Nephron progenitor cell (in vitro differentiated cells): ENCODE data around the gene MED28.

ENCODE experiments used
- DNase-seq: peaks from one replicate; pipeline ENCODE4 v3.0.0; 2021
- H3K27ac Mint-ChIP-seq: 2 replicates; pipeline ENCODE4 v1.8.0; 2021; ENCODE audit warnings: mild to moderate bottlenecking, moderate library complexity, mixed read lengths
- H3K27me3 Mint-ChIP-seq: 2 replicates; pipeline ENCODE4 v1.8.0; 2021; ENCODE audit warnings: mild to moderate bottlenecking, low read depth, mixed read lengths; ENCODE audit not compliant: poor library complexity
- H3K36me3 Mint-ChIP-seq: 2 replicates; pipeline ENCODE4 v1.8.0; 2021; ENCODE audit warnings: low read depth, mixed read lengths
- H3K4me1 Mint-ChIP-seq: 2 replicates; pipeline ENCODE4 v1.8.0; 2021; ENCODE audit warnings: mixed read lengths
- H3K4me3 Mint-ChIP-seq: 2 replicates; pipeline ENCODE4 v1.8.0; 2021; ENCODE audit warnings: mild to moderate bottlenecking, moderate library complexity, mixed read lengths
- H3K9me3 Mint-ChIP-seq: 2 replicates; pipeline ENCODE4 v1.8.0; 2021; ENCODE audit warnings: mild to moderate bottlenecking, moderate library complexity, mixed read lengths
- CTCF ChIP-seq: fragments of 200-600 bp; sonication (generic); IDR thresholded peaks from 2 replicates; pipeline ENCODE4 v1.5.0; 2021; ENCODE audit warnings: antibody characterized with exemption

The MED28 gene

DNA sequence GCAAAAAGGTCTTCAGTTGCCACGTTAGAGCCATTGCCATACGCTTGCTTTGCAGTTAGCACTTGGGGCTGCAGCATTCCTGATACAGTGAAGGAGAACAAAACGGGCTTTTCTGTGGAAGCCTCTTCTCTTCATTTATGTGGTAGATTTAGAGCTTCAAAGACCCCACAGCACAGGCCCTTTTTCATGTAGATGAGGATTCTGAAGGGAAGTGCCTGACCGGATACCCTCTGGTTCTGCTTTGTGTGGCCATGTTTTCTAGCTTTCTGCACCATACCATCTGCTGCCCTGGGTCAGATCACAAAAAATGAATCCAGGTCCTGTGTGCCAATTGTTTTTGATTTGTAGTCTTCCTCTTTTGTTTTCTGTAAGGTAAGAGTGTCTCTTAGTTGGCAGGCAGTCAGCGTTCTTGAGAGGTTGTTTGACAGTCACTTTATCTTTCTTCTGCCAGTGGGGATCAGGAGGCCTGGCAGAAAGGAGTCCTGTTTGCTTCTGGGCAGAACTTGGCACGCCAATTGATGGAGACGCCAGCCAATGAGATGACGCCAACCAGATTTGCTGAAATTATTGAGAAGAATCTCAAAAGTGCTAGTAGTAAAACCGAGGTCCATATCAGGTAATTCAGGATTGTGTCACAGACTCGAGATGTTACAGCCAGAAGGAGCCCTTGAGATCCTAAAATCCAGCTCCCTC, 29.8 kb upstream of the MED28 start:
- Mint-ChIP-seq H3K9me3 (no peaks in the 10 kb centered on the region), H3K4me1 (no peaks in the 10 kb centered on the region), H3K36me3 (peaks cover 44% of the 10 kb centered on the region), H3K27me3 (no peaks in the 10 kb centered on the region), H3K27ac (no peak overlapping the region), H3K4me3 (no peak overlapping the region)
- no peak for DNase-seq
- no peak for TF ChIP-seq CTCF

DNA sequence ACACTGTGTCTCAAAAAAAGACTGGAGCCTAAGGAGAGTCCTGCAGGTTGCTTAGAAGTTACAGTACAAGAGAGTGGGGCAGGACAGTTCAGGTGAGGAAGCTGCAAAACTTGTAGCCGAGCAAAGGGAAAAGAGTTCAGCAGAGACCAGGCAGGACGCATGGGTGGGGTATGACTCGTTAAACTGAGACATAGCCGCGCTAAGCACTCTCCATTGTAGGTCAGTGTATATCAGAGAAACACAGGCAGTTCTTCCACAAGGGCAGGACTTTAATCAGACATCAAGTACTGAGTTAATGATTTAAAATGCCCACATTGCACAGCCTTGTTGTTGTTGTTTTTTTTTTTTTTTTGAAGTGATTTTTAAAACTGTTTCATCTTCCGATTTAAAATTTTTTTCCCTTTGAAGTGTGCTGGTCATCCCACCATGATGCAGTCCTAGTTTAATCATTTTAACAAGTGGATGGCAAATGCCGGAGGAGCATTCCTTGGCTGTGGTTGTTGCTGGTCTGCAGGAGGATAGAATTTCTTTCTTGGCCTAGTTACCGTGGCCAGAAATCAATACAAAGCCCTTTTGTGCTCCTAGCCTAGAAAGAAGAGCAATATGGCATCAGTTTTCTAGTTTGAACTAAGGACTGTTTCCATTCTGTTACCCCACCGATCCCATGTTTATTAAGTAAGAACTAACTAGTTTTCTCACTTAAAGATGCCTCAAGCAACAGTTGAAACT, 27.2 kb upstream of the MED28 start:
- peak overlapping the region; percentile 23 for H3K27ac Mint-ChIP-seq
- peaks cover 61% of the 10 kb centered on the region for H3K36me3 Mint-ChIP-seq
- no peaks in the 10 kb centered on the region for H3K27me3 Mint-ChIP-seq
- H3K9me3 Mint-ChIP-seq: no peaks in the 10 kb centered on the region
- TF ChIP-seq CTCF: no peak
- H3K4me3 Mint-ChIP-seq: no peak overlapping the region
- no peak for DNase-seq
- H3K4me1 Mint-ChIP-seq: no peaks in the 10 kb centered on the region

GRCh38 chr4:17589355-17589754, 25.1 kb upstream of the MED28 start:
- no peaks in the 10 kb centered on the region for H3K27me3 Mint-ChIP-seq
- peaks cover 71% of the 10 kb centered on the region for H3K36me3 Mint-ChIP-seq
- no peak for DNase-seq
- H3K4me1 Mint-ChIP-seq: no peaks in the 10 kb centered on the region
- TF ChIP-seq CTCF: no peak
- no peaks in the 10 kb centered on the region for H3K9me3 Mint-ChIP-seq
- no peak overlapping the region for H3K4me3 Mint-ChIP-seq
- no peak overlapping the region for H3K27ac Mint-ChIP-seq

GRCh38 chr4:17595471-17596005, 18.9 kb upstream of the MED28 start:
- no peak overlapping the region for H3K4me3 Mint-ChIP-seq
- no peak for TF ChIP-seq CTCF
- DNase-seq: no peak
- peaks cover 40% of the 10 kb centered on the region for H3K36me3 Mint-ChIP-seq
- no peaks in the 10 kb centered on the region for H3K9me3 Mint-ChIP-seq
- no peaks in the 10 kb centered on the region for H3K4me1 Mint-ChIP-seq
- H3K27ac Mint-ChIP-seq: no peak overlapping the region
- no peaks in the 10 kb centered on the region for H3K27me3 Mint-ChIP-seq

- Mint-ChIP-seq H3K27me3 (no peaks in the 10 kb centered on the region), H3K4me3 (no peak overlapping the region), H3K36me3 (peaks cover 29% of the 10 kb centered on the region), H3K27ac (no peak overlapping the region), H3K4me1 (no peaks in the 10 kb centered on the region), H3K9me3 (no peaks in the 10 kb centered on the region)
- no peak for DNase-seq
- no peak for TF ChIP-seq CTCF
Observed at GRCh38 chr4:17597517-17597916, 16.9 kb upstream of the MED28 start.
